Astrocyte (in vitro differentiated cells and primary cell): ENCODE data around the gene NECAP2. TPM values are rescaled to one million over a fixed set of nuclear protein-coding genes. Genes with fewer than 3 reads are reported as not detected.

Source experiments
- DNase-seq: peaks from one replicate; pipeline ENCODE4 v3.0.0-alpha.2; 2010; ENCODE audit warnings: low read depth
- FAIRE-seq: peaks from 2 replicates; lab custom pipeline; 2011; peaks lifted over from hg19 to GRCh38; lab: Jason Lieb, UNC
- H2AFZ ChIP-seq: 2 replicates; pipeline ENCODE4 v1.6.0; 2012; ENCODE audit warnings: low read depth, low read length, inconsistent platforms
- H3K27ac ChIP-seq: 2 replicates; pipeline ENCODE4 v1.5.1; 2011; ENCODE audit warnings: low read depth, low read length, inconsistent platforms
- H3K27me3 ChIP-seq: 2 replicates; pipeline ENCODE4 v1.6.0; 2011; ENCODE audit warnings: low read length, inconsistent platforms; ENCODE audit not compliant: insufficient read depth
- H3K36me3 ChIP-seq: 2 replicates; pipeline ENCODE4 v1.5.1; 2011; ENCODE audit warnings: low read length, inconsistent platforms; ENCODE audit not compliant: insufficient read depth
- H3K4me1 ChIP-seq: 2 replicates; pipeline ENCODE4 v1.5.1; 2011; ENCODE audit warnings: low read length, inconsistent platforms; ENCODE audit not compliant: insufficient read depth
- H3K4me2 ChIP-seq: 2 replicates; pipeline ENCODE4 v1.6.0; 2012; ENCODE audit warnings: low read length, inconsistent platforms
- H3K4me3 ChIP-seq: 2 replicates; pipeline ENCODE4 v1.5.1; 2011; ENCODE audit warnings: low read depth, mild to moderate bottlenecking, low read length, inconsistent platforms; ENCODE audit not compliant: insufficient read depth
- H3K79me2 ChIP-seq: 2 replicates; pipeline ENCODE4 v1.6.0; 2012; ENCODE audit warnings: mild to moderate bottlenecking, low read length, inconsistent platforms; ENCODE audit not compliant: insufficient read depth
- H3K9ac ChIP-seq: 2 replicates; pipeline ENCODE4 v1.6.0; 2012; ENCODE audit warnings: mild to moderate bottlenecking, low read length, inconsistent platforms
- H3K9me3 ChIP-seq: 2 replicates; pipeline ENCODE4 v1.5.1; 2012; ENCODE audit warnings: low read depth, mild to moderate bottlenecking, low read length, inconsistent platforms; ENCODE audit not compliant: insufficient read depth
- H4K20me1 ChIP-seq: 2 replicates; pipeline ENCODE4 v1.6.0; 2012; ENCODE audit warnings: low read length, inconsistent platforms; ENCODE audit not compliant: insufficient read depth
- H3K27ac Mint-ChIP-seq: one replicate; pipeline ENCODE4 v1.8.0; 2021; ENCODE audit warnings: mild to moderate bottlenecking, mixed read lengths; ENCODE audit not compliant: unreplicated experiment
- H3K27me3 Mint-ChIP-seq: one replicate; pipeline ENCODE4 v1.8.0; 2021; ENCODE audit warnings: low read depth, mixed read lengths; ENCODE audit not compliant: unreplicated experiment
- H3K36me3 Mint-ChIP-seq: one replicate; pipeline ENCODE4 v1.8.0; 2021; ENCODE audit warnings: low read depth, mixed read lengths; ENCODE audit not compliant: unreplicated experiment
- H3K4me1 Mint-ChIP-seq: one replicate; pipeline ENCODE4 v1.8.0; 2021; ENCODE audit warnings: low read depth, mixed read lengths; ENCODE audit not compliant: unreplicated experiment
- H3K4me3 Mint-ChIP-seq: one replicate; pipeline ENCODE4 v1.8.0; 2021; ENCODE audit warnings: mild to moderate bottlenecking, moderate library complexity, mixed read lengths; ENCODE audit not compliant: unreplicated experiment
- H3K9me3 Mint-ChIP-seq: one replicate; pipeline ENCODE4 v1.8.0; 2021; ENCODE audit warnings: mild to moderate bottlenecking, mixed read lengths; ENCODE audit not compliant: unreplicated experiment
- EZH2 ChIP-seq: IDR thresholded peaks from 2 replicates; pipeline ENCODE4 v1.6.1; 2012; ENCODE audit warnings: mild to moderate bottlenecking, low read length, inconsistent platforms; ENCODE audit not compliant: insufficient read depth
- total RNA-seq: library from RNA; stranded (reverse); gene quantifications from 2 replicates; pipeline ENCODE4 v1.2.1, GENCODE V29; 2021
- TF ChIP-seq, protein P1 (sequence below): IDR thresholded peaks from 2 replicates; pipeline ENCODE4 v1.5.1; 2011; ENCODE audit warnings: low read depth, mild to moderate bottlenecking, inconsistent platforms, low read length, moderate library complexity; ENCODE audit not compliant: insufficient read depth

NECAP2 gene
- total RNA-seq, 1 donor from 2014 or later: 80.9 TPM

DNA sequence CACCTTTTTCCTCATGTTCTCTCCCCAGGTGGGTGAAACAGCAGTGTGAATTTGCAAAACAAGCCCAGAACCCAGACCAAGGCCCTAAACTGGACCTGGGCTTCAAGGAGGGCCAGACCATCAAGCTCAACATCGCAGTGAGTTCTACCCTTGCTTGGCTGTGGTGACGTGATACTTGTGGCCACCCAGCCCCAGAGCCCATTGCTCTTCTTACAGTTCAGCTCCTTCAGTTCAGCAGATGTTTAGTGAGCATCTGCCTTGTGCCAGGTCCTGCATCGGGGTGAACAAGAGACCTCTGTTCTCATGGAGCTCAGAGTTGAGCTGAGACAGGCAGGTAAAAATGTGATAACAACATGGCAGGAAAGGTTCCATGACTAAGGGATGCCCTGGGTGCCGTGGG lies 8.5 kb downstream of the NECAP2 start:
- peaks cover 33% of the 10 kb centered on the region for H3K36me3 Mint-ChIP-seq

DNA sequence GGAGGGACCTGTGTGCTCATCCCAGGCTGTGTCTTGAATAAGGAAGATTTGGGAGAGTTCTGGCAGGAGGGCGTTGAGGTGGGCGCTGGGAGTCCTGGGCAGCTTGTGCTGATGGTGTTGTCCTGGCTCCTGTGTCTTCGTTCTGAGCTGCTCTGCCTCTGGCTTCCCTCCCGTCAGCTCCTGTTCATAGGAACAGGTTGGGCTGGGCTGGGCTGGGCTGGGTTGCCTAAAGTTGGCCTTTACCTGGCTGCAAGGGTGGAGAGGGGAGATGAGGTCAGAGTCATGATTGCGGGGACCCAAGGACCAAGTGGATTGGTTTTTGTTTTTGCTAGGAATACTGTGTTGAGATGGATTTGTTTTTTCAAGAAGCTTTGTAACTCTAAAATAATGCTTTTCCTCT lies 9.1 kb downstream of the NECAP2 start:
- no peak overlapping the region for H2AFZ ChIP-seq
- Mint-ChIP-seq H3K4me3 (no peak overlapping the region), H3K9me3 (no peaks in the 10 kb centered on the region), H3K36me3 (peaks cover 30% of the 10 kb centered on the region), H3K27me3 (no peaks in the 10 kb centered on the region), H3K4me1 (peaks cover 4% of the 10 kb centered on the region), H3K27ac (no peak overlapping the region)
- H3K79me2 ChIP-seq: peaks cover 48% of the 10 kb centered on the region
- peaks cover 42% of the 10 kb centered on the region for H3K36me3 ChIP-seq
- no peaks in the 10 kb centered on the region for H3K4me1 ChIP-seq
- H3K4me3 ChIP-seq: no peak overlapping the region
- H3K4me2 ChIP-seq: no peak overlapping the region
- no peak for TF ChIP-seq EZH2
- TF ChIP-seq, protein P1, sequence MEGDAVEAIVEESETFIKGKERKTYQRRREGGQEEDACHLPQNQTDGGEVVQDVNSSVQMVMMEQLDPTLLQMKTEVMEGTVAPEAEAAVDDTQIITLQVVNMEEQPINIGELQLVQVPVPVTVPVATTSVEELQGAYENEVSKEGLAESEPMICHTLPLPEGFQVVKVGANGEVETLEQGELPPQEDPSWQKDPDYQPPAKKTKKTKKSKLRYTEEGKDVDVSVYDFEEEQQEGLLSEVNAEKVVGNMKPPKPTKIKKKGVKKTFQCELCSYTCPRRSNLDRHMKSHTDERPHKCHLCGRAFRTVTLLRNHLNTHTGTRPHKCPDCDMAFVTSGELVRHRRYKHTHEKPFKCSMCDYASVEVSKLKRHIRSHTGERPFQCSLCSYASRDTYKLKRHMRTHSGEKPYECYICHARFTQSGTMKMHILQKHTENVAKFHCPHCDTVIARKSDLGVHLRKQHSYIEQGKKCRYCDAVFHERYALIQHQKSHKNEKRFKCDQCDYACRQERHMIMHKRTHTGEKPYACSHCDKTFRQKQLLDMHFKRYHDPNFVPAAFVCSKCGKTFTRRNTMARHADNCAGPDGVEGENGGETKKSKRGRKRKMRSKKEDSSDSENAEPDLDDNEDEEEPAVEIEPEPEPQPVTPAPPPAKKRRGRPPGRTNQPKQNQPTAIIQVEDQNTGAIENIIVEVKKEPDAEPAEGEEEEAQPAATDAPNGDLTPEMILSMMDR: no peak
- H3K9ac ChIP-seq: no peak overlapping the region
- no peak overlapping the region for H3K27ac ChIP-seq
- FAIRE-seq: no peak
- peaks cover 71% of the 10 kb centered on the region for H4K20me1 ChIP-seq
- no peaks in the 10 kb centered on the region for H3K27me3 ChIP-seq
- no peak for DNase-seq
- no peaks in the 10 kb centered on the region for H3K9me3 ChIP-seq

More for the DNA sequence above, 8.5 kb downstream of the NECAP2 start:
- no peak for DNase-seq
- peaks cover 4% of the 10 kb centered on the region for H3K4me1 Mint-ChIP-seq
- H3K27me3 Mint-ChIP-seq: no peaks in the 10 kb centered on the region
- no peak for FAIRE-seq
- H3K4me3 Mint-ChIP-seq: no peak overlapping the region
- H3K27ac Mint-ChIP-seq: no peak overlapping the region
- H3K9ac ChIP-seq: no peak overlapping the region
- no peak overlapping the region for H3K4me3 ChIP-seq
- H3K79me2 ChIP-seq: peaks cover 54% of the 10 kb centered on the region
- H3K9me3 ChIP-seq: no peaks in the 10 kb centered on the region
- H3K27me3 ChIP-seq: no peaks in the 10 kb centered on the region
- H4K20me1 ChIP-seq: peaks cover 71% of the 10 kb centered on the region
- TF ChIP-seq, protein P1: no peak
- no peak overlapping the region for H3K4me2 ChIP-seq
- H3K9me3 Mint-ChIP-seq: no peaks in the 10 kb centered on the region
- H3K36me3 ChIP-seq: peaks cover 46% of the 10 kb centered on the region
- H2AFZ ChIP-seq: no peak overlapping the region
- H3K4me1 ChIP-seq: no peaks in the 10 kb centered on the region
- H3K27ac ChIP-seq: no peak overlapping the region

DNA sequence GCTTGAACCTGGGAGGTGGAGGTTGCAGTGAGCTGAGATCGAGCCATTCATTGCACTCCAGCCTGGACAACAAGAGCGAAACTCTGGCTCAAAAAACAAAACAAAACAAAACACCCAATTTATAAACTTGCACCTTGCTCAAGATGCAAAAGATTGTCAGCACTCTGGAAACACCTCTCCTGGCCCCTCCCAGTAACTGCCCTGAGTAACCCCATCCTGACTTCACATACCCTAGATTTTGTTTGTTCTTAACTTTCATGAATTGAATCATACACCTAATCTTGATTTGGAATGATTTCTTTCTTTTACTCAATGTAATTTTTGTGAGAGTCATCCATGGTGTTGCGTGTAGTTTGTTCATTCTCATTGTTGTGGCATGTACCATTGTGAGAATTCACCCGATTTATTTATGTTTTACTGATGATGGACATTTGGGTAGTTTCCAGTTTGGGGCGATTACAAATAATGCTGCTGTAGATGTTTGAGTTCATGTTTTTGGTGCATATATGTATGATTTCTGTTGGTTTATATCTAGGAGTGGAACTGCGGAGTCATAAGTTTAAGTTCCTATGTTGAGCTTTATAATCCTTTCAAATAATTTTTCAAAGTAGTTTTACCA lies 10.4 kb downstream of the NECAP2 start:
- no peak for TF ChIP-seq EZH2
- no peaks in the 10 kb centered on the region for H3K27me3 ChIP-seq
- H3K27ac ChIP-seq: no peak overlapping the region
- Mint-ChIP-seq H3K36me3 (peaks cover 37% of the 10 kb centered on the region), H3K4me3 (no peak overlapping the region), H3K9me3 (no peaks in the 10 kb centered on the region), H3K27ac (no peak overlapping the region), H3K4me1 (peaks cover 4% of the 10 kb centered on the region), H3K27me3 (no peaks in the 10 kb centered on the region)
- no peak overlapping the region for H3K9ac ChIP-seq
- DNase-seq: no peak
- no peak for FAIRE-seq
- H3K9me3 ChIP-seq: no peaks in the 10 kb centered on the region
- H4K20me1 ChIP-seq: peaks cover 69% of the 10 kb centered on the region
- no peaks in the 10 kb centered on the region for H3K4me1 ChIP-seq
- no peak overlapping the region for H3K4me3 ChIP-seq
- peaks cover 42% of the 10 kb centered on the region for H3K79me2 ChIP-seq
- H3K4me2 ChIP-seq: no peak overlapping the region
- H2AFZ ChIP-seq: no peak overlapping the region
- peaks cover 46% of the 10 kb centered on the region for H3K36me3 ChIP-seq
